Duodenal mucosa (tissue), 2 donors: ENCODE measurements around the gene TGFA.

Source experiments
- H3K27ac ChIP-seq: one replicate; pipeline ENCODE4 v1.7.0; 2013; ENCODE audit warnings: low read depth, low read length
- H3K27me3 ChIP-seq, 2 donors: one replicate each; pipeline ENCODE4 v1.7.0; 2013; ENCODE audit warnings: low read length in 2 of 2, control low read depth in 1 of 2; ENCODE audit not compliant: insufficient read depth in 2 of 2, control insufficient read depth in 1 of 2
- H3K36me3 ChIP-seq, 2 donors: one replicate each; pipeline ENCODE4 v1.7.0; 2013; ENCODE audit warnings: low read length in 2 of 2, control low read depth in 1 of 2; ENCODE audit not compliant: insufficient read depth in 2 of 2, control insufficient read depth in 1 of 2
- H3K4me1 ChIP-seq, 2 donors: one replicate each; pipeline ENCODE4 v1.7.0; 2013; ENCODE audit warnings: low read length in 2 of 2, control low read depth in 1 of 2; ENCODE audit not compliant: insufficient read depth in 2 of 2, control insufficient read depth in 1 of 2
- H3K4me3 ChIP-seq, 2 donors: one replicate each; pipeline ENCODE4 v1.7.0; 2013; ENCODE audit warnings: low read length in 2 of 2, low read depth in 1 of 2
- H3K9ac ChIP-seq, 2 donors: one replicate each; pipeline ENCODE4 v1.7.0; 2013; ENCODE audit warnings: low read length in 2 of 2, low read depth in 1 of 2
- H3K9me3 ChIP-seq, 2 donors: one replicate each; pipeline ENCODE4 v1.7.0; 2013; ENCODE audit warnings: low read length in 2 of 2, control low read depth in 1 of 2; ENCODE audit not compliant: control insufficient read depth in 1 of 2

Gene TGFA

DNA sequence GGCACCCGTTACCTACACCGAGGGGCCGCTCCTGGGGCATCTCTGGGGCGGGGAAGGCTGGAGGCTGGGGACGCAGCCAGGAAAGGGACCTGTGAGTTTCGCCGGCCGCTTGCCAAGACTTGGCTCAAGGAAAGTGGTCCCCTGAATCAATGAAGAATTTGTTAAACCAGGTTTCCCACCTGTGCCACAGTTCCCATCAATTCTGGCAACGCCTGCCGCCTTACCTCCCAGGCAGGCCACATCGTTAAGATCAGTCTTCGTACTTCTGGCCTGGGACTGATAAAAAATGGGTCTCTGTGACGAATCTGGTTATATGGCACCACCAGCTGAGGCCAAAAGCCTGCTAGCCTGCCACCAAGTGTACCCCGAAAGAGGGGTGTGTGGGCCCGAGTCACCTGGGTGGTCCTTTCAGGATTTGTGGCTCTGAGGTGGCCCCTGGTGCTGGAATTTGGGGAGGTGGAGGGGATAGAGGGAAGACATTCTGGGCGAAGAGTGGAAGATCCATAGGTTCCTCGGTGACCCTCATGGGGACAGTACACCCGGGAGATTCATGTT is 789 bp upstream of the TGFA start:
- Histone ChIP-seq H3K27ac (no peak overlapping the region), H3K4me3 (peak overlapping the region; percentile 63 to 81), H3K27me3 (peaks cover 2 to 3% of the 10 kb centered on the region in 2 donors), H3K36me3 (no peaks in the 10 kb centered on the region), H3K4me1 (peaks cover 42 to 54% of the 10 kb centered on the region in 2 donors), H3K9ac (no peak overlapping the region), H3K9me3 (no peaks in the 10 kb centered on the region)

DNA sequence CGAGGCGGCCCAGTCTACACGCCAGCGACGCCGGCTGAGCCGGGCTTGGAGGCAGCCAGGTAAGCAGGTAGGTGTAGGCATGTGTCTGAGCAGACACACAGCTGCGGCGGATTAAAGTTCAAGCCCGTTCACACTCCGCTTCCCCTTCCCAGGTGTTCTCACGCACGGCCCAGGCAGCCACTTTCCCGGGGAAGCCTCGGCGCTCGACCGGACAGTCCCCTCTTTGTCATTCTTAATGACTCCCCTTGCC is 367 bp downstream of the TGFA start:
- peak overlapping the region; percentile 76 for H3K27ac ChIP-seq
- peak overlapping the region; percentile 67 to 73 for H3K9ac ChIP-seq
- H3K27me3 ChIP-seq, result peaks cover 2 to 3% of the 10 kb centered on the region in 2 donors
- peaks cover 41 to 52% of the 10 kb centered on the region in 2 donors for H3K4me1 ChIP-seq
- H3K4me3 ChIP-seq, result peak overlapping the region; percentile 63 to 81
- no peaks in the 10 kb centered on the region for H3K36me3 ChIP-seq
- H3K9me3 ChIP-seq, result no peaks in the 10 kb centered on the region

DNA sequence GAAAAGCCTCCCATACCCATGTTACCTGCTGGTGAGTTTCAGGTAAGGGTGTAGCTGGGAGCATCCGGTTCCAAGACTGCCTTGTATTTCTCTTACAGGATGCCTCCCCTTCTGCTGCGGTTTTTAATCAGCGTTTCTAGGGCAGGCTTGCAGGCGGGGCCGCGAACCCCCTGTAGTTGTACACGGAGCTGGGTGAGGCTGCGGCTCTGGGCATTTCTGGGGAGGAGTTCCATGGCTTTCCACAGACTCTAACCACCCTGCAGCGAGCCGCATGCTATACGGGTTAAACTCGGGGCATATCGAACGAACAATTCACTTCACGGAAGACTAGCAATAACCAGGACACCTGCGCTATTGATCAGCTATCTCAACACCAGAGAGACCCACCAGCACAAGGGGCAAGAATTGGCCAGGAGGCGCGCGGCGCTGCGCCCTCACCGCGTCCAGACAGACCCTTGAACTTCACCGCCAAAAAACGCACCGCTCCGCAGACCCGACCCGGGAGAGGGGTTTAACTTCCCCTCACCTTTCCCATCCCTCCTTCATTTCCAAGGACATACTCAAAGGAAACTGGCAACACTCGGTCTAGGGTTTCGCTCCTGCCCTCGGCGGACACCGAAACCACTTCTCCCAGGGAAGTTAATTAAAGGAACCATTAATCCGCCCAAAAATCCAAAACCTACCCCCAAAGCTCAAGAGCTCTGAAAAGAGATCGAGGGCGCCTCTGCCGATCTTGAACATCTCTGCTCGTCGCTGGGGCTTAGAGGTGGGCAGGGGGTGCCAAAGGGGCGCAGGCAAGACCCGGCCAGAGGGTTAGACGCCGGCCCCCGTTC is 909 bp downstream of the TGFA start:
- Histone ChIP-seq H3K4me3 (peak overlapping the region; percentile 63 to 81), H3K27me3 (peaks cover 2 to 3% of the 10 kb centered on the region in 2 donors), H3K27ac (peak overlapping the region; percentile 76), H3K9ac (peak overlapping the region; percentile 67 to 73), H3K4me1 (peaks cover 36 to 46% of the 10 kb centered on the region in 2 donors), H3K36me3 (no peaks in the 10 kb centered on the region), H3K9me3 (no peaks in the 10 kb centered on the region)

DNA sequence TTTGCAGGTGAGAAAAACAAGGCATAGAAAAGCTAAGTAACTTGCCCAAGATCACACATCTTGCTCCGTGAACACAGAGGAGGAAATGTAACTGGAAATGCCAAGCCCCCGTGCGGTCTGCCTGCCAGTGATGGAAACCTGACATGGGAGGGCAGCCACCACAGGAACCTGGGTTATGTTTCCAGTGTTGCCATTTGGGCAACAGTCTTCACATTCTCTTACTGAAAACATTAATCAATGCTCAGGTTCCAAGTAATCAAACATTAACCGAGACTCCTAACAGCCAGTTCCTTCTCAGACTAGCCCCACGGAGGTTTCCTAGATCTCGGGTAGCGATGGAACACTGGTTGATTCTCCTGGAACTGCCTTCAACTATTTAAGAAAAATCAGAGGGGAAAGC is 2.5 kb downstream of the TGFA start:
- H3K9me3 ChIP-seq, result no peaks in the 10 kb centered on the region
- peaks cover 2 to 3% of the 10 kb centered on the region in 2 donors for H3K27me3 ChIP-seq
- peak overlapping the region in 1 of 2 donors; percentile 12 for H3K9ac ChIP-seq
- peaks cover 22 to 32% of the 10 kb centered on the region in 2 donors for H3K4me1 ChIP-seq
- H3K27ac ChIP-seq, result no peak overlapping the region
- no peaks in the 10 kb centered on the region for H3K36me3 ChIP-seq
- H3K4me3 ChIP-seq, result peak overlapping the region; percentile 12 to 42

DNA sequence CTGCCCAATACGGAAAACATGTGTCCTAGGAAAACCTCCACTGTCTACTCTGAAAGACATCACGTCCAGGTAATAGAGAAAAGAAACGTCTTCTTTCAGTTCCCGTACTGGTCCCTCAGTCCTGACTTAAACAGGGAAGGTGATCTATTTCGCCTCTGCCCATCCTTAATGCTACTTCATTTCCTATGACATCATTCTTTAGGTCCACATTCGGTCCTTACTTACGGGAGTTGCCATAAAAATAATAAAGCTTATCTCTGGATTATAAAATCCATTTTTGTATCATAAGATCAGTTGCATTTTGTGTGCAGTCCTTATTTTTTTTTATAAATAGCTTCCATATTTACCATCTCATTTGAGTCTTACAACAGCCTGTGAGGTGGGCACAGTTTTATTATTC is 3.7 kb downstream of the TGFA start:
- Histone ChIP-seq H3K27me3 (peaks cover 2 to 3% of the 10 kb centered on the region in 2 donors), H3K4me3 (no peak overlapping the region), H3K9ac (no peak overlapping the region), H3K9me3 (no peaks in the 10 kb centered on the region), H3K27ac (no peak overlapping the region), H3K4me1 (peaks cover 19 to 27% of the 10 kb centered on the region in 2 donors), H3K36me3 (no peaks in the 10 kb centered on the region)

DNA sequence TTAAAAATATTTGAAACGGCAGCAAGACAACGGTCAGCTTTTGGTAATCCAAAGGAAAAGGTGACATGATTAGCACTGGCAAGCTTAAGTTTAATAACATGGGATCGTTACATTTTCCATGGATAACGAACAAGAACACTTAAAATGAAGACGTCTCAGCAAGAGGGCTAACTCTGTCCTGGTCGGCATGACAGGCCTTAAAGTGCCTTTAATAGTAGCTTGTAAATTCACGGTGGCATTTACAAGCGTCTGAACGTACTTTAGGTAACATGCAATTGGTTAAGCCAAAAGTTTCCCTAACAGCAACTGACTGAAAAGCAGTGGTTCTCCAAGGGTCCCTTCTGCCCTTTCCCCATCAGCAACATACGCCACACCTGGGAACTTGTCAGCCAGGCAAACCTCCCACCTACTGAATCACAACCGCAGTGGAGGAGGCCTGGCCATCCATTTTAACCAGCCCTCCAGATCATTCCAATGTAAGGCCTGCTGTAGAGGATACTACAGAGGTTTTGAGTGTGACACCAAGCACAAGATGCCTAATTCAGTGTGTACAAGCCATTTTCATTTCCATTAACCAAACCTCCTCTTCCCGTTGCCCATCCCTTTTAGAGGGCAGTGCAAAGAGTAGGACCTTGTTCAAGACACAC is 4.4 kb downstream of the TGFA start:
- no peak overlapping the region for H3K9ac ChIP-seq
- H3K27me3 ChIP-seq, result peaks cover 0 to 3% of the 10 kb centered on the region in 2 donors
- no peak overlapping the region for H3K27ac ChIP-seq
- H3K4me1 ChIP-seq, result peaks cover 12 to 19% of the 10 kb centered on the region in 2 donors
- H3K9me3 ChIP-seq, result no peaks in the 10 kb centered on the region
- no peak overlapping the region for H3K4me3 ChIP-seq
- no peaks in the 10 kb centered on the region for H3K36me3 ChIP-seq

DNA sequence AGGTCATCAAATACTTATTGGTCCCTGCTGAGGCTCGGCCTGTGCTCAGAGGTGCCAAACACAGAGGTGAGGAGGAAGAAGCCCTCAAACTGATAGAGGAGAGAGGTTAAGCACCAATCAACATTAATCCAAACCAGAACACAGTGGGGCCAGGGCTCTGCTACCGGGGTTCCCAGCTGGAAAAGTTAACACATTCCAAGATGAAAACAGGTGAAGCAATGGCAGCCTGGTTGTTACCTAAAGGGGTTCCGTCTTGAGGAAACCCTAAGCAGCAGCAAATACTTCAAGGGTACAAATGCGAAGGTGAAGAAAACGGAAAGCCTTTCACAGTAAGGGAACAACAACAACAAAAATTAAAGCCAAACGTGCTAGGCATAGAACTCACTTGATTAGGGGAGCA is 5.4 kb downstream of the TGFA start:
- H3K9ac ChIP-seq, result no peak overlapping the region
- H3K4me3 ChIP-seq, result no peak overlapping the region
- no peaks in the 10 kb centered on the region for H3K36me3 ChIP-seq
- H3K9me3 ChIP-seq, result no peaks in the 10 kb centered on the region
- peaks cover 12 to 16% of the 10 kb centered on the region in 2 donors for H3K4me1 ChIP-seq
- no peak overlapping the region for H3K27ac ChIP-seq
- H3K27me3 ChIP-seq, result peaks cover 0 to 3% of the 10 kb centered on the region in 2 donors

DNA sequence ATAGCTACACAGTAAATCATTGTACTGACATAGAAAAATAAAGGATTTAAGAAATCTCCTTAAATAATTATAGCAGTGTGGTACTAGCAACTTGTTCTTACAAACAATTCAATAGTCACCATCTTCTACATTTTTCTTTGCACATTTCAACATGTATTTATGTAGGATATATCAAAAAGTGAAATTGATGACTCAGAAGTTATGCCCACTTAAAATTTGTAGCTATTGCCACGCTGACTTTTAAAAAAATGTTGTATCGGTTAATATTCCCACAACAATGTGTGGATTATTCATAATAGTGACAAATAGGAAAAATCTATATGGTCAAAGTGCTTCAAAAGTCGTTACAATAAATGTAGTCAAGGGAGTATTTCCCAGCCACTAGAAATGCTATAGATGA is 6.7 kb downstream of the TGFA start:
- Histone ChIP-seq H3K27me3 (peaks cover 0 to 3% of the 10 kb centered on the region in 2 donors), H3K4me3 (no peak overlapping the region), H3K9me3 (no peaks in the 10 kb centered on the region), H3K4me1 (peaks cover 7 to 8% of the 10 kb centered on the region in 2 donors), H3K36me3 (no peaks in the 10 kb centered on the region), H3K9ac (no peak overlapping the region), H3K27ac (no peak overlapping the region)

DNA sequence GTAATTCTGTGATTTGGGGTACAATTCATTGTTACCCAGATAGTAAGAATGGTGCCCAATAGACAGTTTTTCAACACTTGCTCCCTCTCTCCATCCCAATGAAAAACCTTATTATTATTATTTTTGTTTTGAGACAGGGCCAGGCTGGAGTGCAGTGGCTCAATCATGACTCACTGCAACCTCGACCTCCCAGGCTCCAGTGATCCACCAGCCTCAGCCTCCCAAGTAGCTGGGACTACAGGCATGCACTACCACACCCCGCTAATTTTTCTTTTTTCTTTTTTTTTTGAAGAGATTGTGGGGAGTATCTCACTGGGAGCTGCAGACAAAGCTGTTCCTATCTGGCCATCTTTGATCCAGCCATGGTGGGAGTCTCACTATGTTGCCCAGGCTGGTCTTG is 7.2 kb downstream of the TGFA start:
- peaks cover 0 to 3% of the 10 kb centered on the region in 2 donors for H3K27me3 ChIP-seq
- H3K27ac ChIP-seq, result no peak overlapping the region
- H3K4me3 ChIP-seq, result no peak overlapping the region
- no peaks in the 10 kb centered on the region for H3K36me3 ChIP-seq
- peaks cover 3 to 5% of the 10 kb centered on the region in 2 donors for H3K4me1 ChIP-seq
- H3K9me3 ChIP-seq, result no peaks in the 10 kb centered on the region
- H3K9ac ChIP-seq, result no peak overlapping the region

DNA sequence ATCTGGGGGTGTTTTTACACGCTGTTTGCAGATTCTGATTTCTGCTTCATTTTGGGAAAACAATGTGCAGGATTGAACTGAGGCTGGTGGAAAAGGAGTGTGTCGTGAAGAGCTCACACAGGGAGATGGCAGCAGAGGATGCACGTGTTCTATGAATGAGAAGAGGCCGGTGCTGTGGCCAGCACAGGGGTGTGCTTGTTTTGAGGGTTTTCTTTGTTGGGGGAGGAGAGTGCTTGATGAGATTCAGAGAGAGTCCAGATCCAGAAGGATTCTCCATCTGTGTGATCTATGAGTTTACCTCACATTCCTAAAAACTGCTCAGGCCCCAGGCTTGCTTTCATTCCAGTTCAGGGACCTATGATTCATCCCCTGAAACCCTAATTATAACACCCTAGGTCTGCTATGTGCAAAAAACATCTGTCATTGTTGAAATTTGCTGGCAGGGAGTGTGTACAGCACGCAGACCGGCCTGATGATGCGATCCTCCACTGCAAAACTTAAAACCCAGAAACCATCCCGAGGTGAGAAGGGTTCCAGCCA is 12.1 kb downstream of the TGFA start:
- Histone ChIP-seq H3K9ac (no peak overlapping the region), H3K27ac (no peak overlapping the region), H3K27me3 (no peaks in the 10 kb centered on the region), H3K9me3 (peaks cover 0 to 8% of the 10 kb centered on the region in 2 donors), H3K4me3 (no peak overlapping the region), H3K36me3 (no peaks in the 10 kb centered on the region), H3K4me1 (no peaks in the 10 kb centered on the region)
